HepG2 (cell line): ENCODE data around the gene BMPER.

Experiments used
- ZNF317 ChIP-seq: sonication (generic); formaldehyde crosslinking; IDR thresholded peaks from 2 replicates; pipeline ENCODE4 v1.5.0; 2020; ENCODE audit warnings: mild to moderate bottlenecking, missing genetic modification reagents
- TF ChIP-seq, protein P1 (sequence below): sonication (generic); formaldehyde crosslinking; IDR thresholded peaks from 2 replicates; pipeline ENCODE4 v1.5.0; 2020; ENCODE audit warnings: mild to moderate bottlenecking, missing genetic modification reagents, moderate library complexity
- TF ChIP-seq, protein P2 (sequence below): sonication (generic); formaldehyde crosslinking; IDR thresholded peaks from 2 replicates; pipeline ENCODE4 v1.4.0; 2020; ENCODE audit warnings: mild to moderate bottlenecking, missing genetic modification reagents

DNA sequence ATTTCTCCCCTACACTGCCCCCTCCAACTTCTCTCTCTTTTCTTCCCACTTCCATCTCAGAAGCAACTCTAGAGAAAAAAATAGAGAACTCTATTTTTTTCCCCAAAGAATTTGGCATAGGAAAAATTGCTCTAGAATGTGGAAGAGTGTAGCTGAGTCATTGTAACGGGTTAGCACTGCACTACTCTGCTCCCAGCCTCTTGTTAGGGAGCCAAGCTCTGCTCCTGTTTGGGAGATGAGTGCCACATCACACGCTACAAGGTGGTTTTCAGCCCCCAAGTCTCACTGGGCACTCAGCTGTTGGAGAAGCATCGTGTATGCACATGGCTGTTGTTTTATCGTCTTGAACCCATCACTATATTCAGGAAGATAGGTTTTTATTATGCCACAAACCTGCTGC, 136.4 kb downstream of the BMPER start:
- TF ChIP-seq, protein P1, sequence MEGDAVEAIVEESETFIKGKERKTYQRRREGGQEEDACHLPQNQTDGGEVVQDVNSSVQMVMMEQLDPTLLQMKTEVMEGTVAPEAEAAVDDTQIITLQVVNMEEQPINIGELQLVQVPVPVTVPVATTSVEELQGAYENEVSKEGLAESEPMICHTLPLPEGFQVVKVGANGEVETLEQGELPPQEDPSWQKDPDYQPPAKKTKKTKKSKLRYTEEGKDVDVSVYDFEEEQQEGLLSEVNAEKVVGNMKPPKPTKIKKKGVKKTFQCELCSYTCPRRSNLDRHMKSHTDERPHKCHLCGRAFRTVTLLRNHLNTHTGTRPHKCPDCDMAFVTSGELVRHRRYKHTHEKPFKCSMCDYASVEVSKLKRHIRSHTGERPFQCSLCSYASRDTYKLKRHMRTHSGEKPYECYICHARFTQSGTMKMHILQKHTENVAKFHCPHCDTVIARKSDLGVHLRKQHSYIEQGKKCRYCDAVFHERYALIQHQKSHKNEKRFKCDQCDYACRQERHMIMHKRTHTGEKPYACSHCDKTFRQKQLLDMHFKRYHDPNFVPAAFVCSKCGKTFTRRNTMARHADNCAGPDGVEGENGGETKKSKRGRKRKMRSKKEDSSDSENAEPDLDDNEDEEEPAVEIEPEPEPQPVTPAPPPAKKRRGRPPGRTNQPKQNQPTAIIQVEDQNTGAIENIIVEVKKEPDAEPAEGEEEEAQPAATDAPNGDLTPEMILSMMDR = no peak
- TF ChIP-seq ZNF317 (CRISPR knock-in tag) = no peak
- TF ChIP-seq, protein P2, sequence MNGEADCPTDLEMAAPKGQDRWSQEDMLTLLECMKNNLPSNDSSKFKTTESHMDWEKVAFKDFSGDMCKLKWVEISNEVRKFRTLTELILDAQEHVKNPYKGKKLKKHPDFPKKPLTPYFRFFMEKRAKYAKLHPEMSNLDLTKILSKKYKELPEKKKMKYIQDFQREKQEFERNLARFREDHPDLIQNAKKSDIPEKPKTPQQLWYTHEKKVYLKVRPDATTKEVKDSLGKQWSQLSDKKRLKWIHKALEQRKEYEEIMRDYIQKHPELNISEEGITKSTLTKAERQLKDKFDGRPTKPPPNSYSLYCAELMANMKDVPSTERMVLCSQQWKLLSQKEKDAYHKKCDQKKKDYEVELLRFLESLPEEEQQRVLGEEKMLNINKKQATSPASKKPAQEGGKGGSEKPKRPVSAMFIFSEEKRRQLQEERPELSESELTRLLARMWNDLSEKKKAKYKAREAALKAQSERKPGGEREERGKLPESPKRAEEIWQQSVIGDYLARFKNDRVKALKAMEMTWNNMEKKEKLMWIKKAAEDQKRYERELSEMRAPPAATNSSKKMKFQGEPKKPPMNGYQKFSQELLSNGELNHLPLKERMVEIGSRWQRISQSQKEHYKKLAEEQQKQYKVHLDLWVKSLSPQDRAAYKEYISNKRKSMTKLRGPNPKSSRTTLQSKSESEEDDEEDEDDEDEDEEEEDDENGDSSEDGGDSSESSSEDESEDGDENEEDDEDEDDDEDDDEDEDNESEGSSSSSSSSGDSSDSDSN (CRISPR knock-in tag) = no peak
